GM12878 (cell line): ENCODE measurements around the gene CCDC177. TPM values are rescaled to one million over a fixed set of nuclear protein-coding genes. Genes with fewer than 3 reads are reported as not detected.
A peak's percentile ranks its signal among the peaks of the same experiment; 100 is the strongest.

Experiments used
- BMI1 ChIP-seq: fragments of 450-650 bp; IDR thresholded peaks from 2 replicates; pipeline ENCODE4 v1.6.1; 2016; ENCODE audit warnings: mild to moderate bottlenecking, moderate library complexity, borderline replicate concordance
- E4F1 ChIP-seq: fragments of 450-650 bp; IDR thresholded peaks from 2 replicates; pipeline ENCODE4 v1.6.1; 2018; ENCODE audit warnings: borderline replicate concordance, mild to moderate bottlenecking; ENCODE audit not compliant: partially characterized antibody
- EED ChIP-seq: sonication (generic); IDR thresholded peaks from 2 replicates; pipeline ENCODE4 v1.6.1; 2016; ENCODE audit warnings: antibody characterized with exemption, low read depth
- EGR1 ChIP-seq, 2 experiments: IDR thresholded peaks; 1 replicate in 1 of 2; 2 replicates in 1 of 2; pipeline ENCODE4 v1.6.1; 2011 to 2012; ENCODE audit warnings: low read depth in 2 of 2, low read length in 2 of 2, borderline replicate concordance in 1 of 2, mild to moderate bottlenecking in 1 of 2, moderate library complexity in 1 of 2
- ELK1 ChIP-seq: IDR thresholded peaks from 2 replicates; pipeline ENCODE4 v1.6.1; 2012; ENCODE audit warnings: low read depth, low read length, improper control_type of control experiment
- HCFC1 ChIP-seq: fragments of 150-350 bp; IDR thresholded peaks from 2 replicates; pipeline ENCODE4 v1.6.1; 2014; ENCODE audit warnings: low read length
- JUNB ChIP-seq: IDR thresholded peaks from 2 replicates; pipeline ENCODE4 v1.6.1; 2016; ENCODE audit warnings: antibody characterized with exemption, mild to moderate bottlenecking
- MYB ChIP-seq: fragments of 150-350 bp; IDR thresholded peaks from 2 replicates; pipeline ENCODE4 v1.6.1; 2014; ENCODE audit warnings: mild to moderate bottlenecking, low read depth, low read length, borderline replicate concordance
- POLR2AphosphoS2 ChIP-seq: IDR thresholded peaks from 2 replicates; pipeline ENCODE4 v1.6.1; 2011; ENCODE audit warnings: low read depth, mild to moderate bottlenecking, low read length, improper control_type of control experiment, moderate library complexity
- RB1 ChIP-seq: fragments of 450-650 bp; formaldehyde crosslinking; IDR thresholded peaks from 2 replicates; pipeline ENCODE4 v1.6.1; 2017; ENCODE audit warnings: mild to moderate bottlenecking, borderline replicate concordance
- RELB ChIP-seq: fragments of 450-650 bp; IDR thresholded peaks from 2 replicates; pipeline ENCODE4 v1.6.1; 2017; ENCODE audit warnings: low read depth, mild to moderate bottlenecking, moderate library complexity
- SMAD5 ChIP-seq: IDR thresholded peaks from 2 replicates; pipeline ENCODE4 v1.6.1; 2016; ENCODE audit warnings: antibody characterized with exemption, low read depth
- SMARCA5 ChIP-seq: fragments of 450-650 bp; IDR thresholded peaks from 2 replicates; pipeline ENCODE4 v1.6.1; 2017; ENCODE audit warnings: mild to moderate bottlenecking
- SP1 ChIP-seq: IDR thresholded peaks from one replicate; pipeline ENCODE4 v1.6.1; 2011; ENCODE audit warnings: low read depth, low read length
- SREBF1 ChIP-seq: IDR thresholded peaks from 2 replicates; pipeline ENCODE4 v1.6.1; 2012; ENCODE audit warnings: mild to moderate bottlenecking, low read length
- TBL1XR1 ChIP-seq: IDR thresholded peaks from 2 replicates; pipeline ENCODE4 v1.6.1; 2012; ENCODE audit warnings: low read depth, low read length, improper control_type of control experiment
- ZSCAN29 ChIP-seq: fragments of 450-650 bp; IDR thresholded peaks from 2 replicates; pipeline ENCODE4 v1.6.1; 2017; ENCODE audit warnings: mild to moderate bottlenecking, moderate library complexity
- polyA plus RNA-seq, 11 experiments: library from polyadenylated mRNA; depleted of rRNA in 4 of 11; unstranded in 6 of 11; stranded (reverse) in 5 of 11; fragments of >200 nt; fragmentation: Nextera tagmentation in 4 of 11; fragmentation: Illumina TruSeq in 1 of 11; extraction: Ambion mirVana in 4 of 11; extraction: Trizol in 1 of 11; gene quantifications; 1 replicate in 1 of 11; 2 replicates in 10 of 11; pipeline versions ENCODE4 v1.2.1 to v1.2.3, GENCODE V29; 2011 to 2016; ENCODE audit warnings: inconsistent platforms in 2 of 11, missing spikeins in 2 of 11, low read depth in 1 of 11
- total RNA-seq, 4 experiments: library from RNA; depleted of rRNA in 3 of 4; stranded (reverse); fragments of >200 nt in 3 of 4; fragmentation: Illumina TruSeq in 1 of 4; extraction: Trizol in 1 of 4; gene quantifications; 2 replicates each; pipeline versions ENCODE4 v1.2.1 to v1.2.3, GENCODE V29; 2013 to 2021
- TF ChIP-seq, protein P1 (sequence below): fragments of 450-650 bp; formaldehyde crosslinking; IDR thresholded peaks from 2 replicates; pipeline ENCODE4 v1.4.0; 2020; ENCODE audit warnings: mild to moderate bottlenecking, moderate library complexity
- TF ChIP-seq, protein P2 (sequence below): IDR thresholded peaks from 2 replicates; pipeline ENCODE4 v1.6.1; 2011; ENCODE audit warnings: low read depth, low read length, improper control_type of control experiment, borderline replicate concordance

CCDC177 gene
- total and polyA plus RNA-seq, 10 of the 15 experiments (the other 5 are each of a cell fraction or from before 2014, with no cell fraction given): not detected

- TF ChIP-seq, protein P1, sequence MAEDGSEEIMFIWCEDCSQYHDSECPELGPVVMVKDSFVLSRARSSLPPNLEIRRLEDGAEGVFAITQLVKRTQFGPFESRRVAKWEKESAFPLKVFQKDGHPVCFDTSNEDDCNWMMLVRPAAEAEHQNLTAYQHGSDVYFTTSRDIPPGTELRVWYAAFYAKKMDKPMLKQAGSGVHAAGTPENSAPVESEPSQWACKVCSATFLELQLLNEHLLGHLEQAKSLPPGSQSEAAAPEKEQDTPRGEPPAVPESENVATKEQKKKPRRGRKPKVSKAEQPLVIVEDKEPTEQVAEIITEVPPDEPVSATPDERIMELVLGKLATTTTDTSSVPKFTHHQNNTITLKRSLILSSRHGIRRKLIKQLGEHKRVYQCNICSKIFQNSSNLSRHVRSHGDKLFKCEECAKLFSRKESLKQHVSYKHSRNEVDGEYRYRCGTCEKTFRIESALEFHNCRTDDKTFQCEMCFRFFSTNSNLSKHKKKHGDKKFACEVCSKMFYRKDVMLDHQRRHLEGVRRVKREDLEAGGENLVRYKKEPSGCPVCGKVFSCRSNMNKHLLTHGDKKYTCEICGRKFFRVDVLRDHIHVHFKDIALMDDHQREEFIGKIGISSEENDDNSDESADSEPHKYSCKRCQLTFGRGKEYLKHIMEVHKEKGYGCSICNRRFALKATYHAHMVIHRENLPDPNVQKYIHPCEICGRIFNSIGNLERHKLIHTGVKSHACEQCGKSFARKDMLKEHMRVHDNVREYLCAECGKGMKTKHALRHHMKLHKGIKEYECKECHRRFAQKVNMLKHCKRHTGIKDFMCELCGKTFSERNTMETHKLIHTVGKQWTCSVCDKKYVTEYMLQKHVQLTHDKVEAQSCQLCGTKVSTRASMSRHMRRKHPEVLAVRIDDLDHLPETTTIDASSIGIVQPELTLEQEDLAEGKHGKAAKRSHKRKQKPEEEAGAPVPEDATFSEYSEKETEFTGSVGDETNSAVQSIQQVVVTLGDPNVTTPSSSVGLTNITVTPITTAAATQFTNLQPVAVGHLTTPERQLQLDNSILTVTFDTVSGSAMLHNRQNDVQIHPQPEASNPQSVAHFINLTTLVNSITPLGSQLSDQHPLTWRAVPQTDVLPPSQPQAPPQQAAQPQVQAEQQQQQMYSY (CRISPR knock-in tag): no peak
- no peak for TF ChIP-seq POLR2AphosphoS2
- TF ChIP-seq HCFC1: no peak
- TF ChIP-seq RELB: peak; percentile 75; the same call in 1 of the 2 replicates
- TF ChIP-seq EED: no peak
- TF ChIP-seq RB1: 0 out of 2 replicates have a peak, but pooled peaks have one; percentile 26
- no peak for TF ChIP-seq E4F1
- no peak for TF ChIP-seq SMAD5
- peak; percentile 54 for TF ChIP-seq SP1
- peak; percentile 66 to 76; a peak in 2 of 3 replicates for TF ChIP-seq EGR1 (IDR thresholded peaks at IDR 0.05; ENCODE audit: borderline replicate concordance in 1 of 2, low read depth in 2 of 2, low read length in 2 of 2)
- no peak for TF ChIP-seq ZSCAN29
- no peak for TF ChIP-seq ELK1
- TF ChIP-seq BMI1: no peak
- TF ChIP-seq SREBF1: no peak
- TF ChIP-seq, protein P2, sequence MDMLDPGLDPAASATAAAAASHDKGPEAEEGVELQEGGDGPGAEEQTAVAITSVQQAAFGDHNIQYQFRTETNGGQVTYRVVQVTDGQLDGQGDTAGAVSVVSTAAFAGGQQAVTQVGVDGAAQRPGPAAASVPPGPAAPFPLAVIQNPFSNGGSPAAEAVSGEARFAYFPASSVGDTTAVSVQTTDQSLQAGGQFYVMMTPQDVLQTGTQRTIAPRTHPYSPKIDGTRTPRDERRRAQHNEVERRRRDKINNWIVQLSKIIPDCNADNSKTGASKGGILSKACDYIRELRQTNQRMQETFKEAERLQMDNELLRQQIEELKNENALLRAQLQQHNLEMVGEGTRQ: no peak
- peak; percentile 73 for TF ChIP-seq SMARCA5
- TF ChIP-seq JUNB: no peak
- no peak for TF ChIP-seq MYB
- no peak for TF ChIP-seq TBL1XR1
Measured at GRCh38 chr14:69611172-69612013, 36.7 kb upstream of the CCDC177 start, which contains the start of gene SUSD6 (continued).
